ENCODE results near the gene GTSF1L.
"Not testable (repeated sequence)": the region's sequence is repeated elsewhere in the genome, so short reads cannot be mapped to it uniquely, and the experiment has no call there.

Gene GTSF1L

DNA sequence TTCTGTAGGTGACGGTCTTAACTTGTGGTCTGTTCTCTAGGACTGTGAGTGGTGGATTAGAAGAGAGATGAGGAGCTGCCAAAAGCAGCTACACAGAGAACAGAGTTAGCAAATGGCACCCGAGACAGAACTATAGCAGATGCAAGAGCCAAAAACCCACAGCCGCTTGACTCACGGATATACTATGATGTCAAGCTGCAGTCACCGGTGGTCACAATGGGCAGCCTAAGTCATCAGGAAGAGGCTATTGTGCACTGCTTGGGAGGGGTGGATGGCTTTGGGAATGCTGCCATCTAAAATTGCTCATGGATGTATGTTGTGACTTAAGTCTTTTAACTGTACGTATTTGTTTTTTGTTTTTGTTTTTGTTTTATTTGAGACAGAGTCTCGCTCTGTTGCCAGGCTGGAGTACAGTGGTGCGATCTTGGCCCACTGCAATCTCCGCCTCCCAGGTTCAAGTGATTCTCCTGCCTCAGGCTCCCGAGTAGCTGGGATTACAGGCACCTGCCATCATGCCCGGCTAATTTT, at the start of gene GTSF1L:
Gene GTSF1L, minus strand, starts transcription at position 192 of the 528 bp plus-strand sequence. CDS start 308 bp downstream, outside the sequence.
- peak; percentile 31 for DNase-seq

DNA sequence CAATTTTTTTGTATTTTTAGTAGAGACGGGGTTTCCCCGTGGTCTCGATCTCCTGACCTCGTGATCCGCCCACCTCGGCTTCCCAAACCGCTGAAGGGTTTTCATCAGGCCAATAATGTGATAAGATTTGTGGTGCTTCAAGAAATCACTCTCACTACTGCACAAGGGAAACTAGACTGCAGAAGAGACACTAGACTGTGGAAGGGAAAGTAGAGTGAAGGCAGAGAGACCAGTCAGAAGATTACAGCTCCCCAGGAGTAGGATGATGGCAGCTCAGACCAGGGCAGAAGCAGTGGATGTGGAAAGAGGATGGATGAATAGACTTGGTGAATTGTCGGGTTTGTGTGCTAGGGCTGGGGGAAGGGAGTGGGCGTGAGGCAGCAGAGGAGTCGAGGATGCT, 48.0 kb upstream of the GTSF1L start:
- DNase-seq, result no peak

DNA sequence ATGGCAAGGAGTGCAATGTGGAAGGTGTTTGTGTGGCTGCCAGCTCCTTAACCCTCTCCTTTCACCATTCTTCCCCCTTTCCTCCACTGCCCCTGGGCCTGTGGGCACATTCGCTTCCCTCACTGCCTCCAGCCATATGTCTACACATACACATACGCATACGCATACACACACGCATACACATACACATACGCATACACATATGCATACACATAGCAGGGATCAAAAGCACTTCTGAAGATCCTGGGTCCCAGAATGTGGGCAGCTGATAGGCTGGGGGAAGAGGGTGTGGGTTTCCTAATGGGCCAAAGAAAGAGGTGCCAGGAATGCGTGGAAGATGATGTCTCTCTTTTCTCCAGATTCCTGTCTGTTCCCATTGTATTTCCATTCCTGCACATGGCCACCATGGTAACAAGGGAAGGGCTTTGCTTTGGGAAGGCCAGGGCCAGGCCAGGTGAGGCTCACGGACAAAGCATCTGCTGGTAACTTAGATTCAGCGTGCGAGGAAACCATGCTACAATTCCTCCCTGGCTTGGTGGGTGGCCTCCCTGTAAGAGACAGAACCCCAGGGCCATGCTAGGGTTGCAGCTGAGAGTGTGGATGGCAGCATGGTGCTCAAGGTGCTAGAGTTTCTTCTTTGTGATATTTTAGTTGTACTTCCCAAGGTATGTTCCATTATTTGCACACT, 44.8 kb upstream of the GTSF1L start:
- DNase-seq, result no peak

DNA sequence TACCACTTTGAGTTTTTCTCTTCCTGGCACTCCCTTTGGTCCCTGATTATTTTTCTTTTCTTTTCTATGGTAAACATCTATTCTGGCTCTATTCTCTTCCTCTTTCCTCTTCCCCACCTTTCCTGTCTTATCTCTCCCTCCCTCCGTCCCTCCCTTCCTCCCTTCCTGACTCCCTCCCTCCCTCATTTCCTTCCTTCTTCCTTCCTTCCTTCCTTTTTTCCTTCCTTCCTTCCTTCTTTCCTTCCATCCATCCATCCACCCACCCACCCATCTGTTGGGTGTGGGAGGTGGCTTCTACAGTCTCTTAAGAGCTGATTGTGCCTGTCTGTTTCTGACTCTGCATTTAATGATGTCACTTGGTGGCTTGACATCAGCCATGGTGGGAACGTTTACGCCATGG, 43.5 kb upstream of the GTSF1L start:
- no peak for DNase-seq

DNA sequence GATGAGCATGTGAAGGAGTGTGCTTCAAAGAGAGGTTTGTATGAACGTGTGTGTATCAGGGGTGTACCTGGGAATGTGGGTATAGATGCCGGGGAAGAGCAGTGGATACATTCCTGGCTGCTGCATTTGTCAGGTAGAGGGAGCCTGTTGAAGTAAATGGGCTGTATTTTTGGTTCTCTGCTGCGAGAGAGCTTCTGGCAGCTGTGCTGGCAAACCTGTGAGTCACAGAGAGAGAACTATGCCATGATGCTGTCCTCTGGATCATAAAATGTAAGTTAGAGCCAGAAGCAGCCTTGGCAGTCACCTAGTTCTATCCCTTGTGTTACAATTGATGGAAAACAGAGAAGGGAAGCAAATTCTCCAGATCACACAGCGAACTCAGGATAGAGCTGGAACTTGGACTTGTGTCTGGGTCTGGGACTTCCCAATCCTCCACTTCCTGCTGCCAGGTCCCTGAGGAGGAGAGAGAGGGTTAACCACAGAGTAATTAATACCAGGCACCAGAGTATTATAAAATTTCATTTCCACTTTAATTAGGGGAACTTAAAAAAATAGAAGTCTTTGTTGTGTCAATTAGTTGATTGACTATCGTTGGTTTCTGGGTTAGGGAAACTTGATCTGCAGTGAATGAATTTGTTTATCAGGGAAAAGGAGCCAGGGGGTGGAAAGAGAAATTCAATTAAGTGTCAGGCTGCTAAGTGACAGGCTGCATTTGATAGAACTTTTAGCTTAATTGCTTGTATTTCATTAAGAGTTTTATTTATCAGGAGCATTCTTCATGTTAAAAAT, 41.1 kb upstream of the GTSF1L start:
- peak; percentile 41 for DNase-seq

DNA sequence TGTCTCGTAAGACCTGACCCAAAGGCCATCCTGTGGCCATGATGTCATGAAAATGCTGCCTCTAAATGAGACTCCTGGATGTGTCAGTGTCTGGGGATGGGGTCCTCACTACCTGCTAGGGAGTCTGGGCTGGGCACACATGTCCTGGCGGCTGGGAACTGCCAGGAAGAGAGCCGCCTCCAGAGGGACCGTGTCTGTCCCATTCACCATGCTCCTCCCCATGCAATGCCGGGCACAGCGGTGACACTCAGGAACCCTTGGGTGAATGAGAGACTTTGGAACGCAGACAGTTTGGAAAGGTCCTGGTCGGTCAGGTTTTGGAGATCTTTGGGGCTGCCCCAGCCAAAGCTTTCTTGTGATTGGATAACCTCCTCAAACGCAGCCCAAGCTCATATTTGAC, 40.1 kb upstream of the GTSF1L start:
- no peak for DNase-seq

DNA sequence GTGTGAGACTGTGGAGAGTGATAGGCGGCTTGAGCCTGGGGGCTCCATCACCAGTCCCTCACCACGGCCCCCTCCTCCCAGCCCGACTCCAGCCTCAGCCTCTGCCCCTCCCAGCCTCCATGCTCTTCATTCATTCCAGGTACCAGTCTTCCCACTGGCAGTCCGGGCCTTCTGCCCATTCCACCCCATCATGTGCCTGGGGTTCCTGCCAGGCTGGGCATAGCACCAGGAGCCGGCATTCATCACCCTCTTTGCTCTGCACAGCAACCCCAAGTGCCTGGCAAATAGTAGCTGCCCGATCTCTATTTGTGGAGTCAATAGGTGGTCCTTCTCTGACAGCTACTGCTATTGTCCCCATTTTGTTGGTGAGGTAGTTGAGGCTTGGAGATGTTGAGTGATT, 39.6 kb upstream of the GTSF1L start:
- no peak for DNase-seq

DNA sequence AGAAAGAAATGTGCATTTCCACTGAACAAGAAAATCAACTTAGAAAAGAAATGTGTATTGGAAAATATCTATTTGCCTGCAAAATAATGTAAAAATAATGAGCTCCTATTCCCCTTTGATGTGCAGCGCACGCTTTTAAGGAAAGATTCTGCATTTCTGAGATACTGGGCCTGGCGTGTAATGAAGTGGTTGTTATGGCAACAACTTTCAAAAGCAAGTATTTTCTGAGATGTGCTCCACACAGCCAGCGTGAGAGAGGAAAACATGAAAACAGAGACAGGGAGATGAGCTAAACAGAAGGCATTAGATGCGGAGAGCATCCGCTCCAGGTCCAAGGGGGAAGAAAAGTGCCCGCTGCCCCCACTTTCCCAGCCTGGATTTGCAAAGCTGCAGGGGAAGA, 39.1 kb upstream of the GTSF1L start:
- DNase-seq, result no peak

DNA sequence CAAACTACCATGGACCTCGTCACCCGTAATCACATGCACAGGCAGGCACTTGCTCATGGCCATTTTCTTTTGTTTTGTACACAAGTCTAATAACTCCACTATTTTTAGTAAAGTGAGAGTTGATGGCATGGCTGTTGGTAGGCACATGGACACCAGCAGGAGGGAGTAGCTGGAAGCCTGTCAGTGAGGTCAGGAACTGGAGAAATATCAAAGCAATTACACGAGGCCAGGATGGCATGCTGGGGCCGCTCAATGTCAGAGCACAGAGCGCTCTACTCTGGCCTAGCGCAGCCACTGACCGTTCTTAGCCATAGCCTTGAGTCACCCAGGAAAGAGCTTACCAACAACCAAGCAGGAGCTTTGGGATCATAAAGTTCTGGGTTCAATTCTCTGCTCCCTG, 36.1 kb upstream of the GTSF1L start:
- no peak for DNase-seq

DNA sequence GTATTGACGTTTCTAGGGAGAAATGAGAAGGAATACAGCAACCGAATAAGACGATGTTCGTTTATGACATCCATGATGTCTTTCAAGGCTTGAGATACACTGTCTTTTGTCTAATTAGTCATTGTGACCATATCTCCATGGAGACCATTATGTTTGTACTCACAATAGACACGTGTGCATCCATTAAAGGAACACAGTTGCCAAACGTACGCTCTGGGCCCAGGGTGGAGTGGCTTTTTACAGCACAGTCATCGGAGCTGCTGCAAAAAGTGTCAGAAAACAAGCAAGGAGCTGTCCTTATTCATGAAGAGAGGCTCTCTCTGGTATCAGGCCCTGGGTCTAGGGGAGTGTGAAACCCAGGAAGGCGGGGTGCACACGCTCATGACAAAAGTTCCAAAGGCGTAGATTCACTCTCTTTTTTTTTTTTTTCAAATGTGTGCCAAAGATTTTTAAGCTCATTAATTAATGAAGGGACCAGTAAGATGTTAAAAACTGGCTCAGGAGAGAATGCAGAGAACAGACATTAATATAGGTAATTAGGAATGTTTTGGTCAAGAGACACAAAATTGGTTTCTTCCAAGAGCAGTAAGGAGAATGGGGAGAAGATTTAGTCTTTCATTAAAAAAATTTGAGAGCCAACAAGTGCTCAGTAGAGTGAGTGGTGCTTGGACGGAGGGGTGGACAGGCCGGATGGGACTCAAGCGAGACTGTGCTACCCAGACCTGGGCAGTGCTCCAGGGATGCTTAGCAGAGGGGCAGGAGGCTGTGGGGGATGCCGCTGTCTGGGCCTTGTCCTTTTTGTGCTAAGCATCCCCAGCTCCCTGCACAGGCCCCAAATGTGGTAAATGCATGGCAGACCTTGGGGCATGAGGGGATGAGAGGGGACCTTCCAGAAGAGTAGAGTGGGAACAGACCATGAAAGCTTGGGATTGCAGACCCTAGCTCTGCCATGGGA, 34.9 kb upstream of the GTSF1L start:
- DNase-seq, result no peak

DNA sequence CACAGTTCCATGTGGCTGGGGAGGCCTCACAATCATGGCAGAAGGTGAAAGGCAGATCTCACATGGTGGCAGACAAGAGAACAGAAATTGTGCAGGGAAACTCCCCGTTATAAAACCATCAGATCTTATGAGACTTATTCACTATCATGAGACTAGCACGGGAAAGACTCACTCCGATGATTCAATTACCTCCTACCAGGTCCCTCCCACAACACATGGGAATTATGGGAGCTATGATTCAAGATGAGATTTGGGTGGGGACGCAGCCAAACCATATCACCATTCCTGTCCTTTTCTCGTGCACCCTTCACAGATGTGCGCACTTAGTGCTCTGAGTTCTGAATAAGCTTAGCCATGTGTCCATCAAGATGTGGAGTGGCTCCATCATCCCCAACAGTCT, 31.1 kb upstream of the GTSF1L start:
- not testable (repeated sequence) for DNase-seq

DNA sequence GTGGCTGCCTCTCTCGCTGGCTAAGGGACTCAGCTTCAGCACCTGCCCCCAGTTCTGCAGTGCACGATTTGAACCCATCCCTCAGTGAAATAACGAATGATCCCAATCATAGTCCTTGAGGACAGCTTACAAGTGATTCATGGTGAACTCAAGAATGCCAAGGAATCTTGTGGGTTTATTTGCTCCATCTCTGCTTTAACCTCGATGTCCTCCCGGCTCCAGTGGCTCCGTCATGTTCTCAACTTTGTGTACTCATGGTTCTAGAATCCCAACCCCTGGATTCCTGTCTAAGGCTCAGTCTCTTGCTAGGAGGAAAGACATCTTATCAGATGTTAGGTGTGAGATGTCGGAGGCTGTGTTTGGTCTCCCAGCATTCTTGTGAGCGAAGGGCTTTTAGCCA, 29.0 kb upstream of the GTSF1L start:
- DNase-seq, result peak; percentile 85

DNA sequence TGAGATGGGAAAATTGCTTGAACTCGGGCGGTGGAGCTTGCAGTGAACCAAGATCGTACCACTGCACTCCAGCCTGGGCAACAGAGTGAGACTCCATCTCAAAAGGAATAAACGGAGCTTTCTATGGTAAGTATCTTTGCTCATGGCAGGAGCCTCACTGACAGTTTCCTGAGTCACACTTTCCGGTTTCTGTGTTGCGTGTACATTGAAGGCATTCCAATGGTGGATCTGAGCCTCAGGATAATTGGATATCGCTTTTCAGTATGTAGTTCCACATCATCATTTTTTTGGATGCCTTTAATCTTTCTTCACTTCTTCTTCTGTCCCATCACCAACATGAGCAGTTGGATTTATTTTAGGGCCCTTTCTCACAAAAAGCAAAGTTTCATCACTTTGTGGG, 28.6 kb upstream of the GTSF1L start:
- peak; percentile 77 for DNase-seq

DNA sequence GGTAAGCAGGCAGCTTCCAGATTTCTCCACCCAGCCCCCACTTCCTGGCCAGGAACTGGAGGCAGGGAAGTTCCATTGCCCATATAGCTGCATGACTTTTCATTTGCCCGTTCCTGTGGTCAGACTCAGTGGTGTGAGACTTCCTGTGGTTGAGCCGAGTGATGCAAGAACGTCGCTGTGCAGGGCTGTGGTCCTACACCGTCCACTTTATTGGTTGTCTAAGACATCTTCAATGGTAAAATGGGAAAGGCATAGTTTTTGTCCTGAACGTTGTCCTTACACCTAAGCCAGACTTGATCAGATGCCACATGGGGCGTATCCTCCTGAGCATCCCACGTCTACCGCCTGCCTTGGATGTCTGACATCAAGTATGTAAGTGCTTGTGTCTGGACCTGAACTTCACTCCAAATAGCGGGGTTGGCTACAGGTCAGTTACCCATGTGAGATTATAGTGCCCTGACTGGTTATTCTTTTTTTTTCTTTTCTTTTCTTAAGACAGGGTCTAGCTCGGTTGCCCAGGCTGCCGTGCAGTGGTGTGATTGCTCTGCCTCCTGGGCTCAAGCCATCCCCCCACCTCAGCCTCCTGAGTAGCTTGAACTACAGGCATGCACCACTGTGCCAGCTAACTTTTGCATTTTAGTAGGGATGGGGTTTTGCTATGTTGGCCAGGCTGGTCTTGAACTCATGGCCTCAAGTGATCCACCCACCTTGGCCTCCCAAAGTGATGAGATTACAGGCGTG, 25.9 kb upstream of the GTSF1L start:
- peak; percentile 96 for DNase-seq

DNA sequence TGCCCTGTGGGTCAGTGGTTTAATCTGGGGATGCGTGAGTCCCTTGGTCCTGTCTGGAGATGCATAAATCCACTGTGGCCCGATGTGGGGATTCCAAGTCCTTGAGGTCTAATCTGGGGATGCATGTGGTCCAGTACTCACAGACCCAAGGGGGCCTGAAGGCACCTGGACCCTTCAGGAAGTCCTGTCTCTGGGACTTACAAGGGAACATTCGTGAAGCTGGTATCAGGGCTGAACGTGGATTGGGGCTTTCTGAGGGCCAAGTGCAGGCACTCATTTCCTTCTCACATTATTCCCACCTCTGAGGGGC, 25.2 kb upstream of the GTSF1L start:
- no peak for DNase-seq

DNA sequence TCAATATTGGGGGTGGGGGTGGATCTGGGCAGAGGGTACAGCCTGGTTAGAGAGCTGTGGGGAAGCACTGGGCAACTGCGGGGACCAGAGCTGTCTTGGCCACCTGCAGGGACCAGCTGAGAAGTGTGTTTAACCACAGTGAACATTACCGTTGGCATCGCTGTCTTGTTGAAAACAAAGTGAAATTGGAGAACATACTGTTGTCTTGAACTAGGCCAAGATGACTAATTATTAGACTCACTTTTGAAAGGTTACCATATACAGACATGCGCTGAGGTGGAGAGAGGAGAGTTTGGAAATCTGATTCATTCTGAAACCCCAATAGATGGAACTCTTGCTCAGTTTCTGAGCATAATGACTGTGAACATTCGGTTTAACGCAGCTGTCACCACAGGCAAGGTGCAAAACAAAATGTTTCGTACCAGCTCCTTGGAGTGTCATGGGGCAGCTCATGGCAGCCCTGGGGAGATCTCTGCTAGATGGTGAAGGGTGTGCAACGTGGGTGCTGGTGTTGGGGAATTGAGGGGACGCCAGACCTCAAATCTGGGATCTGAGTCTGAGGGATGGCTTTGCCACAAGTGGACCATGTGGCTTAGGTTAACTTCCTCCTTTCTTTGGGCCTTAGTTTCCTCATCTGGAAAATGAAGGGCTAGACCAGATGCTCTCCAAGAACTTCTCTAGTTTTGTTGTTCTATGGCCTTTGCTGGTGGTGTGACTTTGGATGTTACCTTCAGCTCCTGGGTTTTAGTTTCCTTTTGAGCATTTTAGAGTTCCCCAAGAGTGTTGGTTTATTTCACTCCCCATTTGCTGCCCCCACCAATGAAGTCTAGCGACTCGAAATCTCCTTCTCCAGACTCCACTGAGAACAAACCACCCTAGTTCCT, 24.6 kb upstream of the GTSF1L start:
- peak; percentile 80 for DNase-seq

DNA sequence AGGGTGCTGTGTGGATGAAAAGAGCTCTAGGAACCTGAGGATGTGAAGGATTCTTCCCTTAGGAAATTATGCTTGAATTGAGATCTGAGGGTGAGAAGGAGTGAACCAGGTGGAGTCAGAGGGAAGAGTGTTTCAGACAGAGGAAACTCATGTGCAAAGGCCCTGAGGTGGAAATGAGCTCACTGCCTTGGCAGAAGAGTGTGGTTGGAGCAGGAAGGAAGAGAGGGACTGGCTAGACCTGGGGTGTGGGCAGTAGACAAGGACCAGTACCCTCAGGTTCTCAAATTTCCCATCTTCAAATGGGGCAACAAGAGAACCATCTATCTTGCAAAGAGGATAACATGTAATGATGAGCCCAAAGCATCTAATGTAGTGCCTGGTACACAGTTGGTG, 24.0 kb upstream of the GTSF1L start:
- peak; percentile 11 for DNase-seq

DNA sequence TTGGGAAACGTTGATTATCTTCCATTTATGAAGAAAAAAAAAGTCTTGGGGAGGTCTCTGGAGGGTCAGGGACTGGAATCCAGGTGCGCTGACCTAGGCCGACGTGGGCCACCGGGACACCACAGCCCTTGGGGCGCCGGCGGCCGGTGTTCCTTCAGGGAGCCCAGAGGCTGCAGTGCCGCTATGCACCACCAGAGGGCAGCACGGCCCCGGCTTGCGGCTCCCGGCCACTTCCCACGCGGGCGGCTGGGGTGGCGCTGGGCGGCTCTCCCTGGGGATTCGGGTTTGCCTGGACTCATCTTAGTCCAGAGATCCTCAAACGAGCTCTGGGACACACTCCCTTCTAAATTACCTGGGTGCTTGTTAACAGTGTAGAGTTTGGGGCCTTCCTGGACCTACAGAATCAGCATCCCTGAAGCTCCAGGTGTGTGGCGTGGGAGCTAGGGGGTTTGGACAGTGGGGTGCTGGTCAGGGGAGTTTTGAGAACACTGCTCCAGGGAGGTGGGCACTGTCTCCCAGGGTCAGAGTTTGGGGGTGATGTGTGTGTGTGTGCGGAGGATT, 23.0 kb upstream of the GTSF1L start:
- DNase-seq, result peak; percentile 71

DNA sequence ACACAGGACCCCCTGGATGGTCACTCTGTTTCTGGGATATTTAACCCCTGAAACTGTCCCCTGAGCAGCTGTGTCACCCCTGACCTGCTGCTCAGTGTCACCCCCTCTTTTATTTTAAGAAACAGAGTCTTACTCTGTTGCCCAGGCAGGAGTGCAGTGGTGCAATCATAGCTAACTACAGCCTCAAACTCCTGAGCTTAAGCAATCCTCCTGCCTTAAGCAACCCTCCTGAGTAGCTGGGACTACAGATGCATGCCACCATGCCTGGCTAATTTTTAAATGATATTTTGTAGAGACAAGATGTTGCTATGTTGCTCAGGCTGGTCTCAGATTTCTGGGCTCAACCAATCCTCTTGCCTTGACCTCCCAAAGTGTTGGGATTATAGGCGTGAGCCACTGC, 21.5 kb upstream of the GTSF1L start:
- no peak for DNase-seq

DNA sequence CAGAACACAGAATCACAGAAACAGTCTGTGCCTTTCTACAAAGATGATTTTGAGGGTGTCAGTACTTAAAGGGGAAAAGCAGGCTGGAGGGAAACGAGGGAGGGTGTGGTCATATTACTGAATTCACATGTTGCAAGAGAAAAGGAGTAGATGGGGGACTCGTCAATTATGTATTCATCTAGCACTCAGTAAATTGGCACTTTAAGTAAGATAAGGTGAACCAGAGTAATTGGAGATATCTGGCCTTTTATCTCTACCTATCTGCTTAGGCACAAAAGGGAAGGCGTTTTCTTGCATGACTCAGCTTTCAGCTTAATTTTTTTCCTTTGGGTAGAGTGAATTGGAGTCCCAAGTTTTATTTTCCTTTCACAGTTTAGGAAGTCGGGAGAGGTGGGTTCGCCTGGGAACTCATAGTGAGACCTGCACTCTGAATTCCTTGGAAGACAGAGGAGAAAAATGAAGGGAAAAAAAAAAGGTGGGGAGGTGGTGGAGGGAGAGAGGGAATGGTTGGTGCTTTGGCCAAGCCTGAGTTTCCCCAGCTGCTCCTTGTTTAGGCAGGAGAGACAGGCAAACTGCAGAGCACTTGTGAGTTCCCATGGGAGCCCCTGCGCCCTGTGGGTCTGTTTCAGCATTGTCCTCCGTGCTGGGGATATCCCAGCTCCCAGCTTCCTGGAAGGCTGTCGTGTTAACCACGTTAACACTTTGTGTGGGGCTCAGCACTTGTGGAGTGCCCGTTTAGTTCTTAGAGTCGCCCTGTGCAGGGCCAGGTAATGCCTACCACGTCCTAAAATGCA, 19.7 kb upstream of the GTSF1L start:
- no peak for DNase-seq
